Coronary artery (tissue), 2 donors: ENCODE measurements around the gene EML1.

ENCODE experiments used
- DNase-seq: peaks from one replicate; pipeline ENCODE4 v3.0.0-alpha.2; 2017; ENCODE audit warnings: low spot score
- H3K27ac ChIP-seq, 2 donors: fragments of 200-600 bp; sonication (generic); one replicate each; pipeline ENCODE4 v1.5.1; 2016 to 2019
- H3K4me3 ChIP-seq: fragments of 200-600 bp; sonication (generic); 2 replicates; pipeline ENCODE4 v1.5.1; 2016; ENCODE audit warnings: mild to moderate bottlenecking, moderate library complexity
- TF ChIP-seq, protein P1 (sequence below): fragments of 200-600 bp; sonication (generic); IDR thresholded peaks from one replicate; pipeline ENCODE4 v1.5.1; 2019; ENCODE audit warnings: antibody characterized with exemption

Gene EML1

GRCh38 chr14:99815696-99816095 lies 22.5 kb downstream of the EML1 start:
- DNase-seq, result no peak
- H3K27ac ChIP-seq, result no peak overlapping the region
- H3K4me3 ChIP-seq, result no peak overlapping the region
- TF ChIP-seq, protein P1, sequence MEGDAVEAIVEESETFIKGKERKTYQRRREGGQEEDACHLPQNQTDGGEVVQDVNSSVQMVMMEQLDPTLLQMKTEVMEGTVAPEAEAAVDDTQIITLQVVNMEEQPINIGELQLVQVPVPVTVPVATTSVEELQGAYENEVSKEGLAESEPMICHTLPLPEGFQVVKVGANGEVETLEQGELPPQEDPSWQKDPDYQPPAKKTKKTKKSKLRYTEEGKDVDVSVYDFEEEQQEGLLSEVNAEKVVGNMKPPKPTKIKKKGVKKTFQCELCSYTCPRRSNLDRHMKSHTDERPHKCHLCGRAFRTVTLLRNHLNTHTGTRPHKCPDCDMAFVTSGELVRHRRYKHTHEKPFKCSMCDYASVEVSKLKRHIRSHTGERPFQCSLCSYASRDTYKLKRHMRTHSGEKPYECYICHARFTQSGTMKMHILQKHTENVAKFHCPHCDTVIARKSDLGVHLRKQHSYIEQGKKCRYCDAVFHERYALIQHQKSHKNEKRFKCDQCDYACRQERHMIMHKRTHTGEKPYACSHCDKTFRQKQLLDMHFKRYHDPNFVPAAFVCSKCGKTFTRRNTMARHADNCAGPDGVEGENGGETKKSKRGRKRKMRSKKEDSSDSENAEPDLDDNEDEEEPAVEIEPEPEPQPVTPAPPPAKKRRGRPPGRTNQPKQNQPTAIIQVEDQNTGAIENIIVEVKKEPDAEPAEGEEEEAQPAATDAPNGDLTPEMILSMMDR, result no peak

- no peak overlapping the region for H3K27ac ChIP-seq
- TF ChIP-seq, protein P1, result no peak
- DNase-seq, result no peak
- H3K4me3 ChIP-seq, result no peak overlapping the region
Measured at GRCh38 chr14:99816217-99816616, 23.0 kb downstream of the EML1 start.

DNA sequence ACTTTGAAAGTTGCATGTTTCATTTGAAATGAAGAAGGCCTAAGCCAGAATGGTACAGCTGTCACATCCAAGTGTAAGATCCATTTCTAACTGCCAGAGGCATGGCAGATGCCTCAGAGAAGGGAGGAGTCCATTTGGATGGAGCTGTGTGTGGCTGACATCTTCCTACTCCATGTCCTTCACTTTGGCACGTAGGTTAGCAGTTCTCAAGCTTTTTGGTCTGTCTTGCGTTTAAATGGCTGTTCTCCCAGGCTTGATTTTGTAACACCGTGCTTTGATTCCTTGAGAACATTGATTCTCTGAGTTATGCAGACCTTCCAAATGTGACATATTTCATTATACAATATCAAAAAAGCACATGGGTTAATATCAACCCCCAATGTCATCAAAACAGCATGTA lies 23.4 kb downstream of the EML1 start:
- Histone ChIP-seq H3K4me3 (no peak overlapping the region), H3K27ac (no peak overlapping the region)
- TF ChIP-seq, protein P1, result no peak
- no peak for DNase-seq

- TF ChIP-seq, protein P1, result no peak
- Histone ChIP-seq H3K4me3 (no peak overlapping the region), H3K27ac (no peak overlapping the region)
- DNase-seq, result no peak
Measured at GRCh38 chr14:99817331-99817730, 24.1 kb downstream of the EML1 start.

- DNase-seq, result no peak
- Histone ChIP-seq H3K27ac (no peak overlapping the region), H3K4me3 (no peak overlapping the region)
- TF ChIP-seq, protein P1, result no peak
Measured at GRCh38 chr14:99818503-99819036, 25.4 kb downstream of the EML1 start.

GRCh38 chr14:99819514-99819913 lies 26.3 kb downstream of the EML1 start:
- DNase-seq, result no peak
- TF ChIP-seq, protein P1, result no peak
- Histone ChIP-seq H3K27ac (no peak overlapping the region), H3K4me3 (no peak overlapping the region)

GRCh38 chr14:99820702-99821331 lies 27.6 kb downstream of the EML1 start:
- Histone ChIP-seq H3K27ac (no peak overlapping the region), H3K4me3 (no peak overlapping the region)
- TF ChIP-seq, protein P1, result no peak
- DNase-seq, result no peak
